Smooth muscle cell (in vitro differentiated cells): ENCODE results near the gene ZNF384. TPM values are rescaled to one million over a fixed set of nuclear protein-coding genes. Genes with fewer than 3 reads are reported as not detected.

Experiments
- DNase-seq: peaks from one replicate; lab custom pipeline; 2025; ENCODE audit not compliant: unreplicated experiment; lab: John Stamatoyannopoulos, UW
- H2AFZ ChIP-seq: fragments of 200-600 bp; sonication (generic); 2 replicates; pipeline ENCODE4 v1.6.0; 2016; ENCODE audit warnings: antibody characterized with exemption, low read depth, mild to moderate bottlenecking
- H3F3A ChIP-seq: fragments of 200-600 bp; sonication (generic); 2 replicates; pipeline ENCODE4 v1.6.0; 2017; ENCODE audit warnings: antibody characterized with exemption, low read depth
- H3K27ac ChIP-seq: fragments of 200-600 bp; sonication (generic); 2 replicates; pipeline ENCODE4 v1.5.1; 2016; ENCODE audit warnings: low read depth, mild to moderate bottlenecking
- H3K27me3 ChIP-seq: fragments of 200-600 bp; sonication (generic); 2 replicates; pipeline ENCODE4 v1.6.1; 2016; ENCODE audit warnings: low read depth, mild to moderate bottlenecking
- H3K36me3 ChIP-seq: fragments of 200-600 bp; sonication (generic); 2 replicates; pipeline ENCODE4 v1.5.1; 2016; ENCODE audit warnings: low read depth
- H3K4me1 ChIP-seq: fragments of 200-600 bp; sonication (generic); 2 replicates; pipeline ENCODE4 v1.5.1; 2016; ENCODE audit warnings: low read depth
- H3K4me2 ChIP-seq: fragments of 200-600 bp; sonication (generic); 2 replicates; pipeline ENCODE4 v1.6.0; 2016; ENCODE audit warnings: mild to moderate bottlenecking
- H3K4me3 ChIP-seq: fragments of 200-600 bp; sonication (generic); 2 replicates; pipeline ENCODE4 v1.5.1; 2016; ENCODE audit warnings: mild to moderate bottlenecking
- H3K79me2 ChIP-seq: fragments of 200-600 bp; sonication (generic); 2 replicates; pipeline ENCODE4 v1.6.0; 2016; ENCODE audit warnings: low read depth, mild to moderate bottlenecking
- H3K9ac ChIP-seq: fragments of 200-600 bp; sonication (generic); 2 replicates; pipeline ENCODE4 v1.6.0; 2016; ENCODE audit warnings: low read depth
- H3K9me3 ChIP-seq: fragments of 200-600 bp; sonication (generic); replicated peaks from 2 replicates; pipeline ENCODE4 v1.5.1; 2016; ENCODE audit warnings: low read depth
- H4K20me1 ChIP-seq: fragments of 200-600 bp; sonication (generic); 2 replicates; pipeline ENCODE4 v1.6.0; 2016; ENCODE audit warnings: low read depth
- CTCF ChIP-seq: fragments of 200-600 bp; sonication (generic); IDR thresholded peaks from 2 replicates; pipeline ENCODE4 v1.5.1; 2017; ENCODE audit warnings: borderline replicate concordance, mild to moderate bottlenecking, antibody characterized with exemption; ENCODE audit not compliant: insufficient read depth, poor library complexity, severe bottlenecking
- WGBS: methylation state at CpG from one replicate; pipeline ENCODE4 v1.1.7; 2016; ENCODE audit warnings: low lambda C conversion rate; 5-methylcytosine and 5-hydroxymethylcytosine counted together
- polyA plus RNA-seq: library from polyadenylated mRNA; unstranded; fragments of >200 nt; fragmentation: Nextera tagmentation; extraction: Ambion mirVana; gene quantifications from 2 replicates; pipeline ENCODE4 v1.2.1, GENCODE V29; 2016
- total RNA-seq: library from RNA; depleted of rRNA; stranded (reverse); fragments of >200 nt; gene quantifications from 2 replicates; pipeline ENCODE4 v1.2.3, GENCODE V29; 2014

ZNF384 gene
- total and polyA plus RNA-seq, 2 experiments from 2014 or later: 31.0 to 36.1 TPM

GRCh38 chr12:6635375-6635855, 53.8 kb downstream of the ZNF384 start:
- WGBS: 51% methylated on average over 4 of the region's 5 CpGs

DNA sequence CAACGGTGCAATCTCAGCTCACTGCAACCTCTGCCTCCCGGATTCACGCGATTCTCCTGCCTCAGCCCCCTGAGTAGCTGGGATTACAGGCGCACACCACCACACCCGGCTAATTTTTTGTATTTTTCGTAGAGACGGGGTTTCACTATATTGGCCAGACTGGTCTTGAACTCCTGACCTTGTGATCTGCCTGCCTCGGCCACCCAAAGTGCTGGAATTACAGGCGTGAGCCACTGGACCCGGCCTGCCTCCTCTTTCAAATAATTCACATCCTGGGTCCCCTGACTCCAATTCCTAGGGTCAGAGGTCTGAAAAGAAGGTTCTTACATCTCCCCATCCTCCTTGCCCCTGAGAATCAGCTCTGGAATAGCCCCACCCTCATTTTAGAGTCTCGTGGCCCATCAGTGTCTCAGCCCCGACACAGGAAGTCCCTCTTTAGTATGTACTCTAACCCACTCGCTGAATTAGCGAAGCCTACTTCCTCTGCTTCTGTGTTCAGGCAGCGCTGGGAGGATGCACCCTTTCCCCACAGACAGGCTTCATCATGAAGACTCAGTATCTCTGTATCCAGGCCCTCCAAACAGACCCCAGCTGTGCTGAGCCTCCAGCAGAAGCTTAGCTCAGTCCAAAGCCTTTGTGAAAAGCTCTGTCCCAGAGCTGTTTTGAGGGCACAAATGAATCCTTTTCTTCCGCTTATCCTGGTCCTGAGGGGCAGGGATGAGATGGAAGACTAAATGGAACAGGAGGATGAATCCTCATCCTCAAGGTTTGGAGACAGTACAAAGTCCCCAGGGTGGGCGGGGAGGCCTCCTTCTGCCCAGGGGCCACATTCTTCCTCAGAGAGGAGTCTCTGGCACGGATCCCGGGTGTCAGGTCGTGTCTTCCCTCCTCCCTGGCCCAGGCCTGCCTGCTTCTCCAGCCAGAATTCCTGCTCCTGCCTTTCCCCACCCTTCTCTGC, 56.9 kb downstream of the ZNF384 start:
- Histone ChIP-seq H3K9me3 (no peaks in the 10 kb centered on the region), H3K9ac (no peak overlapping the region), H3K36me3 (no peaks in the 10 kb centered on the region), H3K27me3 (no peaks in the 10 kb centered on the region), H4K20me1 (no peaks in the 10 kb centered on the region), H3K79me2 (no peaks in the 10 kb centered on the region), H3K27ac (peak overlapping the region; percentile 47), H3K4me3 (no peak overlapping the region), H2AFZ (peak overlapping the region; percentile 90), H3K4me2 (no peak overlapping the region), H3F3A (no peaks in the 10 kb centered on the region), H3K4me1 (peaks cover 18% of the 10 kb centered on the region)
- no peak for DNase-seq
- 70% methylated on average over 21 of the region's 21 CpGs for WGBS
- TF ChIP-seq CTCF: no peak

More at GRCh38 chr12:6635375-6635855, 53.8 kb downstream of the ZNF384 start:
- Histone ChIP-seq H3K79me2 (no peaks in the 10 kb centered on the region), H4K20me1 (no peaks in the 10 kb centered on the region), H3K9me3 (no peaks in the 10 kb centered on the region), H3K9ac (peak overlapping the region; percentile 21), H3K27ac (peak overlapping the region; percentile 64), H3K27me3 (no peaks in the 10 kb centered on the region), H3K4me1 (peaks cover 18% of the 10 kb centered on the region), H3K4me2 (peak overlapping the region; percentile 79), H3K36me3 (no peaks in the 10 kb centered on the region), H3F3A (no peaks in the 10 kb centered on the region), H2AFZ (peak overlapping the region; percentile 54), H3K4me3 (peak overlapping the region; percentile 6)
- no peak for TF ChIP-seq CTCF
- no peak for DNase-seq

DNA sequence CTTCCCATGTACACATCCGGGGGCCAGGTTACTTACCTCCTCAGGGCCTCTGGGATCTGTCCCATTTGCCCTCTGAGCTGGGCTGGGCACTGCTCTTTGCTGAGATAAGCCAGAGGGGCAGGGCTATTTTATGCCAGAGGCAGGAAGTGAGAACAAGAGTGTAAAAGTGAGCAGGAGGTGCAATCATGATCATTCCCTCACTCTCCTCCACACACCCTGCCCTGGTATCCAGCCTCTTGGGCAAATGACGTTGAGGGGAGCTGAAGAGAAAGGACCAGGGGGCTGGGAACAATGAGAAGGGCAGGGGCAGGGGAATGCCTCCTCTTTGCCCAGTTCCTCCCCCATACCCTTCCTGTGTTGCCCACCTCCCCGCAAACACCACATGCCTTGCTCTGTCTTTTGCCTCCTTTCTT, 57.6 kb downstream of the ZNF384 start:
- Histone ChIP-seq H3K27ac (no peak overlapping the region), H3K4me2 (no peak overlapping the region), H3K9ac (no peak overlapping the region), H3K79me2 (no peaks in the 10 kb centered on the region), H3F3A (no peaks in the 10 kb centered on the region), H2AFZ (no peak overlapping the region), H3K27me3 (no peaks in the 10 kb centered on the region), H3K4me3 (no peak overlapping the region), H3K4me1 (peaks cover 18% of the 10 kb centered on the region), H3K9me3 (no peaks in the 10 kb centered on the region), H4K20me1 (no peaks in the 10 kb centered on the region), H3K36me3 (no peaks in the 10 kb centered on the region)
- DNase-seq: no peak
- no peak for TF ChIP-seq CTCF
- WGBS: 89% methylated on average over 3 of the region's 3 CpGs
